HEK293 (cell line): ENCODE data around the gene GPR83.

Experiments
- CTCF ChIP-seq: fragments of 450-650 bp; formaldehyde crosslinking; IDR thresholded peaks from 2 replicates; pipeline ENCODE4 v1.5.1; 2016; ENCODE audit warnings: missing biosample characterization, missing genetic modification characterization
- GLI2 ChIP-seq: fragments of 450-650 bp; formaldehyde crosslinking; IDR thresholded peaks from 2 replicates; pipeline ENCODE4; 2017; ENCODE audit warnings: missing biosample characterization, missing genetic modification characterization, low read depth, borderline replicate concordance
- IKZF3 ChIP-seq: fragments of 450-650 bp; IDR thresholded peaks from 2 replicates; pipeline ENCODE4 v1.5.0; 2018; ENCODE audit warnings: missing biosample characterization, mild to moderate bottlenecking, missing genetic modification characterization, moderate library complexity
- KLF16 ChIP-seq: fragments of 450-650 bp; formaldehyde crosslinking; IDR thresholded peaks from 2 replicates; pipeline ENCODE4 v1.5.1; 2017; ENCODE audit warnings: missing biosample characterization, missing genetic modification characterization
- SCRT2 ChIP-seq: fragments of 450-650 bp; formaldehyde crosslinking; IDR thresholded peaks from 2 replicates; pipeline ENCODE4 v1.5.1; 2016; ENCODE audit warnings: missing biosample characterization, missing genetic modification characterization
- YY1 ChIP-seq: fragments of 450-650 bp; formaldehyde crosslinking; IDR thresholded peaks from 2 replicates; pipeline ENCODE4 v1.5.1; 2018; ENCODE audit warnings: missing biosample characterization, missing genetic modification characterization
- ZBTB11 ChIP-seq: fragments of 450-650 bp; formaldehyde crosslinking; conservative IDR thresholded peaks from 2 replicates; pipeline ENCODE4 v1.5.1; 2016; ENCODE audit warnings: low read depth, missing biosample characterization, missing genetic modification characterization
- ZNF239 ChIP-seq: fragments of 450-650 bp; formaldehyde crosslinking; IDR thresholded peaks from 2 replicates; pipeline ENCODE4 v1.5.1; 2016; ENCODE audit warnings: missing biosample characterization, missing genetic modification characterization
- ZNF274 ChIP-seq, 2 experiments: fragments of 200-500 bp in 1 of 2; fragments of 450-650 bp in 1 of 2; sonication (Bioruptor generic) in 1 of 2; formaldehyde crosslinking in 1 of 2; IDR thresholded peaks; 2 replicates each; pipeline versions ENCODE4 v1.5.1 to v1.6.1; 2014 to 2016; ENCODE audit warnings: borderline replicate concordance in 1 of 2, inconsistent platforms in 1 of 2, low read length in 1 of 2, missing biosample characterization in 1 of 2, missing genetic modification characterization in 1 of 2
- ZNF37A ChIP-seq: fragments of 450-650 bp; IDR thresholded peaks from 2 replicates; pipeline ENCODE4 v1.5.1; 2018; ENCODE audit warnings: missing biosample characterization, missing genetic modification characterization
- ZNF404 ChIP-seq: fragments of 450-650 bp; formaldehyde crosslinking; IDR thresholded peaks from 2 replicates; pipeline ENCODE4 v1.5.1; 2017; ENCODE audit warnings: missing biosample characterization, missing genetic modification characterization
- ZNF473 ChIP-seq: fragments of 450-650 bp; formaldehyde crosslinking; IDR thresholded peaks from 2 replicates; pipeline ENCODE4 v1.5.1; 2017; ENCODE audit warnings: missing biosample characterization, missing genetic modification characterization
- ZSCAN16 ChIP-seq: fragments of 450-650 bp; formaldehyde crosslinking; IDR thresholded peaks from 2 replicates; pipeline ENCODE4 v1.5.1; 2016; ENCODE audit warnings: missing biosample characterization, missing genetic modification characterization

GRCh38 chr11:94338651-94339050, 62.6 kb downstream of the GPR83 start:
- TF ChIP-seq KLF16 (no peak), GLI2 (tag by site-specific recombination) (no peak), YY1 (no peak), IKZF3 (tag by site-specific recombination) (no peak), CTCF (tag by site-specific recombination) (no peak), ZNF239 (tag by site-specific recombination) (no peak), ZBTB11 (tag by site-specific recombination) (no peak), ZNF274 (IDR thresholded peaks at IDR 0.05; ENCODE audit: low read length) (no peak), ZNF274 (tag by site-specific recombination; IDR thresholded peaks at IDR 0.05; ENCODE audit: borderline replicate concordance) (no peak), ZNF473 (tag by site-specific recombination) (no peak), ZNF404 (tag by site-specific recombination) (no peak), ZNF37A (tag by site-specific recombination) (no peak), ZSCAN16 (no peak), SCRT2 (no peak)
